ENCODE measurements around the gene MTAP.

MTAP gene

DNA sequence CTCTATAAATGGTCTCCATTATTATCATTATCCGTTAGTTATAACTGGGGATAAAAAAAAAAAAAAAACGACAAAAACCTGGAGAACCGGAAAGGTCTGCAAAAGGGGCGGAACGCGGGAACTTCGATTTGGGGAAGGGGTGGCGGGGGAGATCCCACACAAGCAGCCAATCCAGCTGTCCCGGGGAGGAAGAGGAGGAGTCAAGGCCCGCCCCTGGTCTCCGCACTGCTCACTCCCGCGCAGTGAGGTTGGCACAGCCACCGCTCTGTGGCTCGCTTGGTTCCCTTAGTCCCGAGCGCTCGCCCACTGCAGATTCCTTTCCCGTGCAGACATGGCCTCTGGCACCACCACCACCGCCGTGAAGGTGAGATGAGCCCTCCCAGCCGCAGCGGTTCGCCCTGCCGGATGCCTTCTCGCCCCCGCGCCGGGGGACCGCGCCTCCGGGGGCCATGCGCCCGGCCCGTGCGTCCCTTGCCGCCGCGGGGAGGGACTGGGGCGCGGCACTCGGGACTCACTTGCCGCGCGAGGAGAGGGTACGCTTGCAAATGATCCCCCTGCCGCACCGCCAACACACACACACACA, at the start of gene MTAP:
Gene MTAP, plus strand, starts transcription at position 219 of the 583 bp plus-strand sequence. Its CDS starts 113 bp downstream, at position 332.
- DNase-seq, result peak; percentile 68

DNA sequence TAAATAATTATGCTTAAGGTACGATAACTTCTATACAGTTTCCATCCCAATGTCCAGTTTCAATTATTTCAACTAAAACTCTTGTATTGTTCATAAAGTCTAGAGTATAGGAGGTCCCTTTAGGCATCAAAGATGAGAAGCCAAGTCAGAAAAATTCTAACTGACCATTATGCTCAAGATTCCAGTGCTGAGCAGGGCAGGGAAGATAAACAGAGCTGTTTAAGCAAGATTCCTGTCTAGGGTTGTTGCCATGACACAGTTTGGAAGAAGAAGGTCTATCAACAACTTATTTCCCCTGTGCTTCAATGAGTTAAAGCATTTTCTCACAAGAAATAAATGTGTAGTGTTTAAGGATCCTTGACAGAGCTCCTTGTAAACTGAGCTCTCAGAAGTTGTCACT, 48.9 kb upstream of the MTAP start:
- DNase-seq, result no peak

DNA sequence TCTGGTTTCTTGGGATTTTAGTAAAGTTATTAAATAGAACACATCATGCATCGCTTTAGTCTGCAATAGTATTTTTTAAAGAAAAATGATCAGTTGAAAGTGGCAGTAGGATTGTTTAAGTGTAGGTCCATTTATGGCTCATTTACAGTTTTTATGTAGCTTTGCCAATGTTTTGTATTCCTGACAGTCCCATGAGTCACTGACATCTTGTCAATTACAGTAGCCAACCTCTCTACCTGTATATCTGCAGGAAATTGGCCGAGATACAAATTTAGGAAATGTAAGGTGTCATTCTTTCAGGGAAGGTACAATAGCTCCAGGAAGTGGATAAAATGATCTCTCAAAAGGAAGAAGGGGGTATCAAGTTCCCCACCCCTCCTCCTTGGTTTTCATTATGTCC, 47.7 kb upstream of the MTAP start:
- no peak for DNase-seq

DNA sequence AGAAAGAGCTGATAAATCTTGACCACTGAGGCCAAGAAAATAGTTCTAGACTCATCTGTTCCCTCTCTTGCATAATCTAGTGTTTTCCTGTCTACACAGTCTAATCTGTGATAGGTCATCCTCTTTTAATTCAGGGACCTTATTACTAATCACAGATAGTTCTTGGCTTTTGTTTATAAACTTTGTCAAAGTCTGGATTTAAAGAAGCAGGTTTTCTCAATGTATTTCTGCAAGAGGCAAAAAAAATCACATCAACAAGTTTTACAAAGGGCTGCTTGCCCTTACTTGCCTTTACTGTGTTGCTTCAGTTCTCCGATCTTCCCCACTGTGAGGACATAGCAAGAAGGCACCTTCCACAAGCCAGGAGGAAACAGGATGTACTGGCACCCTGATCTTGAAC, 43.9 kb upstream of the MTAP start:
- no peak for DNase-seq

DNA sequence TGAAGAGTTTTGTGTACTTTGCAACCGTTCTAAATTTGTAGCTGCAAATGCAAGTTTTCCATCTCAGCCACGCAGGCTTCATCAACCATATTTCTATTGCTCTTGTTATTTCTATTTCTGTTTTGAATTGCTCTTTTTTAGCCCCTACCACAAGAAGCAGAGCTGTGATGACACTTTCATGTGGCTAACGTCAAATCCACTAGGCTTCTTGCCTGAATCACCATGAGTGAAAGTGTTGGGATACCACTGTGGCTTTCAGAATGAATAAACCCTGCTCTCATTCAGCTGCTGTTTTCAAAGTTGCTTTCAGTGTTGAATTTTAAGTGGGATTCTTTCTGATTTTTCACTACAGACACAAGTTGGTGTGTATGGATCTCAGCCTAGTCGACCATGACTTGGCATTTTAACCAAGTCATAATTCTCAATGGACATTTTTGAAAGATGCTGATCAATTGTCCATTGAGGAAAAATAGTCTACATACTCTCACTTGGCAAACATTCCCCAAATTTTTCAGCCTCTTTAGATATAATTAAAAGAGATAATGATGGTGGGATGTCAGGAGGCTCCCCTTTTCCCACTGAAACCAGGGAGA, 41.0 kb upstream of the MTAP start:
- no peak for DNase-seq

DNA sequence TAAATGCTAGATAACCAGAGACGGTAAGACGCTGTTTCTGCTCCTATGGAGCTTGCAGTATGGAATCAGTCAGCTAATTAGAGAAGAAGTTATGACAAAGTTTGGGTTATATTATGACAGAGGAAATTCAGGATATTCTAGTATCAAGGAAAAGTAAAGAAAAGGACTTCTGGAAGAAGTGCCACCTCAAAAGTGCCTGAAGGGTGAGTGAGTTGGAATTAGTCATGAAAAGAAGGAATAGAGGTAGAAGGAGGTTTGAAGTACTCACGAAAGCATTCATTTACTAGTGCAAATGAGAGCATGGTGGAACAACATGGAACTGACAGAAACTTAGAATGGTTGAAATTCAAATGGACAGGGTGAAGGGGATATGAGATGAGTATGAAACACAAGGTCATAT, 40.4 kb upstream of the MTAP start:
- DNase-seq, result no peak

DNA sequence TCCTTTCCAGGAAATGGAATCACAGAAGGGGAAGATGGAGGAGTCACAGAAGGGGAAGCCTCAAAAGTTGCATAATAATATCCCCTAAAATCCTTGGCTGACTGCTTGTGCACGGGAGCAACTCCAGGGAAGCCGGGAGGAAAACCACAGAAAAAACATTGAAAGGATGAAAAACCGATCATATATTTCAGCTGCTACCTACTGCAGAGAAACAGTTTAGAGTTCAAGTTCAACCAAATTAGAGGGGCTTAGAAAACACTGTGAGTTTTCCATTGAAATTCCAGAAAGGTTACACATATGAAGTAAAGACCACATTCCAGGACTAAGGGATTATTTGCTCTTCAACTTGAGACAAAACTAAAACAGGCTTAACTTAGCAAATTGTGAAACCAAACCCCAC, 37.6 kb upstream of the MTAP start:
- DNase-seq, result no peak

DNA sequence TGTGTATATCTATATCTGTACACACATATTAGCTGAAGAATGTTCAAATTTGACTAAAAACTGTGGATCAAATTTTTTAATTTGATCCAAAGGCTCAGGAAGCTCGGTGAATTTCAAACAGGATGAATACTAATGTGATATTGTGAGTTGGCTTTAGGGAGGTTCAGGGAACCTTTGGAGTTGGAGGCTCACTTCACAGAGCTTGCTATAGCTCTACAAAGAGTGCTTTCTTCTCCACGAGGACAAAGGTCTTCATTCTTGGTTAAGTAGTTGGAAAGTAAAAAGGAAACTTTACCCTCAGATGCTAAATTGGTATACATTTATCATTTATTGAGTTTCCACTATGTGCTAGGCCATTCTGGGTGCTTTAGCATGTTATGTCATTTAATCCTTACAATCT, 36.3 kb upstream of the MTAP start:
- DNase-seq, result no peak

DNA sequence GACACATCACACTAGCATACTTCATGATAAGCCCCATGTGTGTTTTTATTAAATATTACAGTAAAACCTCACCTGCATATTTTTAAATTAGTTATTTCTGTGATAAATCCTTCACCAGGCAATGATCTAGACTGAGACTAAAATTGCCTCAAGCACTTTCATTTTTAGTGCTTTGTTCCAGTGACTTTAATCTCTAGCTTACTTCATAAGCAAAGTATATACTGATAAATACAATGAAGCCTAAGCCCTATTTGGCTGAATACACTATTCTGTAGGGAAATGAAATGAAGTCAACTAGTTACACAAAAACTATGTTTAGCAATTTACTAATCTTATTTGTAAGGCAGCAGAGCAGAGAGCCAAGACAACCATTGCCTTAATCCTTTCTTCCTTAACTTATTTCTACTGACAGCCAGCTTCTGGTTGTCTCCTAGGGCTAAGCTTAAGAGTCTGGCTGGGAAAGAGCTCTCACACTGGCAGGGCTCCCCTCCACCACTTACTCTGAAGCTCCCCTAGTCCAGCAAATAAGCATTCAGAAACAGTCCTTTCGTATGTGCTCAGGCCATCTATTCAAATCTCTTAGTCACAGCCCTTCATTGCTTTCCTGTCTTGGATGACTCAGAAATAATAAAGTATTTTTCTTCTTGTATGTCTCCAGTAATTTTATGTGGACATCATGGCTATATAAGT, 31.4 kb upstream of the MTAP start:
- DNase-seq, result no peak

DNA sequence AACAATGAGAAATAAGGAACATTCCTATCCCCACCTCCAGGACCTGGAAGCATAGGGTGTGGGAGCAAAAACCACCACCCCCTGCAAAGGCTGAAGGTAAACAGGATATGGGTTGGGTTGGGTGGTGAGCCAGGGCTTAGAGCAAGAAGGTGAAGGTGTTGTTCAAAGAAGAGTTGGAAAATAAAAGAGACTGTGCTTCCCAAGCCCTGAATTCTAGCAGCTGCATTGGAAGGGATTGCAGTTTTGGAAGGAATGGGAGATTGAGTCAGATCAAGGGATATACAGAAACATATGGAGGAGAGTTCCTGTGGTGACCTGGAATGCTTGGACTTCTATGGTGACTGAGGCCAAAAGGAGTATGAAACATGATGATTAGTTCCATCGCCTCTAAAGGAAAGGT, 24.7 kb upstream of the MTAP start:
- peak; percentile 8 for DNase-seq

DNA sequence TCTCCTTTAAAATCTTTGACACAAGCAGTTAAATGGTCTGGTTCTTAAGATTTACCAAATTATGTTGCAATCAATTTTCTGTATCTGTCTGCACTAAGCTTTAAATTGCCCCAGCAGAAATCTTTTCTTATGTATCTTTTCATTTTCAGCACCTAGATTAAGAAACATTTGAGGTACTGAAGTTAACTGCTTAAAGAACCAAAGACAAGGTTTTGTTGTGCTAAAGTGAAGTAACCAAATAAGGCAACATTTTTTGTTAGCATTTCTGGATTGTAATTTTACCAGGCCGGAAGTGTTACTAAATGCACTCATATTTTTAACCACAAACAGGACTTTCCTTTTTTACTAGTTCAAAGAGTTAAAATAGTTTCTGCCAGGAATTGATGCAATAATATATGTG, 24.1 kb upstream of the MTAP start:
- DNase-seq, result peak; percentile 9

DNA sequence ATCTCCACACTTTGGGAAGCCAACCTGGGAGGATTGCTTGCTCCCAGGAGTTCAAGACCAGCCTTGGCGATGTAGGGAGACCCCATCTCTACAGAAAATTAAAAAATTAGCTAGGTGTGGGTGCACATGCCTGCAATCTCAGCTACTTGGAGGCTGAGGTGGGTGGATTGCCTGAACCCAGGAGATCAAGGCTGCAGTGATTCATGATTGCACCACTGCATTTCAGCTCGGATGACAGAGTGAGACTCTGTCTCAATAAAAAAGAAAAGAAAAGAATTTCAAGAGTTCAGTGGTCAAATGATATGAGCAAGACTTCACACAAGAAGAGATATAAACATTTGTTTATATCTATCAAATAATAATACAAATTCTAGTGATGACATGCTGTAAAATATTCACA, 23.0 kb upstream of the MTAP start:
- no peak for DNase-seq

DNA sequence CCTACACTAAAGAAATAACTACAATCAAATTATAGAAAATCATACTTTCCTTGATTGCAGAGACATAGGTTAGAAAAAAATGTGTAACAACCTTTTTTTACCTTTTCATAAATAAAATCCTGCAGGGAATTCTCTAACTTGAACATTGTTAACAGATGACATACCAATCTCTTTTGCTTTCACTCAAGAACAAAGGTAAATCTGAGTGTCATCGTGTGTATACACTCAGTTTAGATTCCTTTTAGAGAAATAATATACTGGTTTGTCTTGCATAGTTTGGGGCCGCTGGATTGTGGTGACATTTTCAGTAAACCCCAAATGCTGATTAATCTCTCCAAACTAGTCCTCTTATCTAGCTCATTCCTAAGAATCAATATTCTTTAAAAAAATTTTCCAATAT, 20.8 kb upstream of the MTAP start:
- no peak for DNase-seq

DNA sequence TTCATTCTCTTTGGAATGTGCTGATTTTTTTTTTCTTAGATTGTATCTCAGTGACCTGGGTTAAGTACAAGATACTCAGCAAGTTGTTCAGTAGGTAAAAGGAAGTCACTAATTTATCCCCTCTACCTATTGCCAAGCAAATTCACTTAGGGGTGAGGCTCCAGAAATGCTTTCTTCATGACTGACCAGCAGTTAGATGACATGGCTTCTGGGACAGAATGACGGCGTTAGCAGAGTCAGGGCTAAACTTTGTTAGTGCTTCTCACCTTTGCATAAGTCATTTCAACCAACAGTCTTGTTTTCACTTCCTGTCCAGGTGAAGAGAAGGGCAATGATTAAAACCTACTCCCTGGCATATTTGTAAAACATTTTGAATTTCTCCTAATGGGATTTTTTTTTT, 20.2 kb upstream of the MTAP start:
- no peak for DNase-seq

DNA sequence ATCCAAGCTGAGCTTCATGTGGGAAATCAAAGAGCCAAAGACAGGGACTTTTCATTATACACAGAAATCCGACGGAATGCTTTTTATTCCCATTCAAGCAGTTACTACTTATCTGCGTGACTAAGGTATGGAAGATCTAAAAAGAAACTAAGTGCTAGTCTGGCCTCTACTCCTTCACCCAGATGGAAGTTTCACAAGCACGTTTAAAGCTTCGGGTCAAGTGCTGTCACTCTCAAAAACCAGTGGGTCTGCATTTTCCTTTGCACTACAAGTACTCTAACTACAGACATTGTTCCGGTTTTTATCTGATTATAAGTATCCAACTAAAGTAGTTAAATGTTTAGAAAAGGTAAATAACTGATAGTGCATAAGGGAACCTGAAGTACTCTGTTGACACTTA, 13.7 kb upstream of the MTAP start:
- DNase-seq, result no peak

DNA sequence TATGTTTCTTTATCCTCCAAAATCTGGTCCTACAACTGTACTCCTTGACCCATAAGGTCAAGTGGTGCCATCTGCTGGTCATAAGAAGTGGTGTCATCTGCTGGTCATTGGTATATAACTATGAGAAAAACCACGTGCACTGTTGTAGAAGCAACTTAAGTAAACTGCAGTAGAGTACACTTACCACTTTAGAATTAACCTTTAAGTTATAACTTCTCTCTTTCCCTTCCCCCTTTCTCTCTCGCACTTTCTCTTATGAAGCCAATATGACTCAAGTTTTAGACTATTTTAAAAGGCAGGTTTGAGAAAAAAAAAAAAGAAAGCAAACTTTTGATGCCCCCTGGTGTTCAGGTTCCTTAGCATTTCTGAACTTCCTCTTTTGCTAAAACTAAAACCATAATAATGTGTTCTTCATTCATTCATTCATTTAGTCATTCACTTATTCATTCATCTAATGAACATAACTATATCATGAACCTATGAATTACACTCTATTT, 12.8 kb upstream of the MTAP start:
- DNase-seq, result peak; percentile 80

DNA sequence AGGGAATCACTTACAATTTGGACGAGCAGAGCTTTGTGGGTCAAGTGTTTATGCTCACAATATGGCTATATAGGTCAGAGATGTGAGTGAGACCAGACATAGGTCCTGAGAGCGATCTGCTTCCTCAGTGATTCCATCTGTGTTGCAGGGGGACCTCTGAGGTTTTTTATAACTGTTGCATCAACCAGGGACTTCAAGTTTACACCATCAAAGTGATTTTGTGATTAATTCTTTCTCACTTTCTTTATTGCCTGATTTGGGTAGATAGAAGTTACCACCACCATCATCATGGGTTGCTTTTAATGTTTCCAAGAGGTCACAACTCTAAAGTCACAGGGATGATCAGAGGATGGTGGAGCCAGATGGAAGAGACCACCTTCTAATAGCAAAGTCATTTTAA, 7.0 kb upstream of the MTAP start:
- DNase-seq, result no peak

DNA sequence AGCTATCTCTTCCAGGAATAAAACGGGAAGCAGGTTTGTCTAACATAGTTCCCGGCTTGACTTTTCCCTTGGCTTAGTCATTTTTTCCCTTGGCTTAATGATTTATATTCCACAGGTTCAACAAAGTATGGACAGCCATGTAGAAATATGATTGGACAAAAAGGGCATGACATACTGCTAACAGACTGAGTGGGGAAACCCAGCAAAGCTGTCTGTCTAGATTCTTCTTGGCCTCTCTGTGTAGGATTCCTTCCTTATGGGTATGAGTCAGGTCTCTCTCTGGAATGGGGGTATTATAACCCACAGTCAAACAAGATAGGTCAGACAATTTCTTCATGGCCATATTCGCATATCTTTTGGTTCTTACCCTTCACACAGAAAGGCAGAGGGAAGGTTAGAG, 5.7 kb upstream of the MTAP start:
- no peak for DNase-seq

DNA sequence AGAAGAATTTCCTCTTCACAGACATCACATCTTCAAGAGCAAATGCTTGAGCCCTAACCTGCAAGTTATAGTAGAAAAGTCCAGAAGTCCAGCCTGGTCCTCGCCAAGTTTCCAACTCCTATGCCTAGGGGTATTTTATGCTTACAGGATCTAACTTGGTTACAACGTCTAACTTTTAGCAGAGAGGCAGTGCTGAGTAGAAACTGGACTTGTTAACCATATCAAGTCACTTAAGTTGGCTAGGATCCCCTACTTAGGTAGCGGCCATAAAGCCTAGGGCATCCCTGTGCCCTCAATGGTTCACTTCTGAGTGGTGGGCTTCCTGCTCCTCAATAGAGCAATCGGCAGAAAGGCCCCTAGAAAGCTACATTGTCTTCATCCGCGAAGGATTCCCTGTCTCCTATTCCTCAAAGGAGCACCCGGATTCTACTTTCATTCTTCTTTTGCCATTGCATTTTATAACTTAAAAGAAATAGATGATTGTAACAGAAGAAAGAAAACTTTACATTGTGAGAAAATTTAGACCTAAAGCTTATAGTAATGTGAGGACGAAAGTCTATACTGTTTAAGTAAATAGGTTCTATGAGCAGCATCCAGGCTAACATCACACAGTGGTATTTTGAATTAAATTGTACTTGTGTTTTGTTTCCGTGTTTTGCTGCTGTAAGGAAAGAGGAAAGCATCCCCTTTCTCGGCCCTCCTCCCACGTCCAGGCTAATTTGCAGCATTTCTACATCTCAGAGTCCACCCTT, 1.3 kb upstream of the MTAP start:
- no peak for DNase-seq

DNA sequence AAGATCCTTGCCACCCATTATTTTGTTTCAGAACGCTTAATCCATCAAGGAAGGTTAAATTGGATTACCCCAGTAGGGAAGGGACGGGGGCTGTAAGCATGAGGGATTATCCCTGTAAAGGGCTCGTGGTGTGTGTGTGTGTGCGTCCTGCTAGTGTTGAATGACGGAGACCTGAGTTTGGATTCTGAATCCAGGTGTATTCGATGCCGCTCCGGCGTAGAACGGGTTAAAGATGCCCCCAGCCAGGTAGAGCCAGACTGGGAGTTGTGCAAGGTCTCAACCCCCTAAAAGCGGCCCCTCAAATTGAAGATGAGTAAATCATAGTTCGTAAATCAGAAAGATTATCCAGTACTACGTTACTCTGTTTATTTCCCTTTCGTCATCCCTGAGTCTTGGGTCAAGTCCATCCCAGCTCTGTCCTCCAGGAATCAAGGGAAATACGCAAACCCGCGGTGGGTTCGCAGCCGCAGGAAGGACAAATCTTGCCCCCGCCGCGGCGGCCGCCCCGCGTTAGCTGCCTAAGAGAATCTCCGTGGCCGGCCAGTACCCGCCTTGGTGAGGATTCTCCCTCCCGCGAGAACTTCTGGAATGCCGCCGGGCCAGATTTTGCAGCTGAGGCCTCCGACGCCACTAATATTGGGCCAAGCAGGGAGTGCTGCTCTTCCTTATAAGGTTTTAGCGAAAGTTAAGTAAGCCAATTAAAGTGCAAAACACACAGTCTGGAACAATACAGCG, 586 bp upstream of the MTAP start:
- DNase-seq, result no peak

DNA sequence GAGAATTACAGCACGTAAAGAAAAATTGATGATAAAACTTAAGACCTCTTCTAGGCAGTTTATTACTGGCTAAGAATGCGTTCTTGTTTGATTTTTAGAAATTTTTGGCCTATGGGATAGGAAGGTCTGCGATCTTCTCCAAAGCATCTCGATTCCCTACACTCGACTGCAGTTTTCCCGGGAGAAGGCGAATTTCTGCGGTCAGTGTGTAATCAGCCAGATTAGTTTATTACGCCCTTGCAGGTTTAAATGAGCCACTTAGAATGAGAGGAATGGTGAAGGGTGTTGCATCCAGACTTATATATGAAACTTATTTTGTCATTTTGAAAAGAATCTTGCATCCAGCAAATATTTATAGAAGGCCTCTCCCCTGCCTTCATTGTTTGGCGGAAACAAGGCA, 1.2 kb downstream of the MTAP start:
- DNase-seq, result no peak

DNA sequence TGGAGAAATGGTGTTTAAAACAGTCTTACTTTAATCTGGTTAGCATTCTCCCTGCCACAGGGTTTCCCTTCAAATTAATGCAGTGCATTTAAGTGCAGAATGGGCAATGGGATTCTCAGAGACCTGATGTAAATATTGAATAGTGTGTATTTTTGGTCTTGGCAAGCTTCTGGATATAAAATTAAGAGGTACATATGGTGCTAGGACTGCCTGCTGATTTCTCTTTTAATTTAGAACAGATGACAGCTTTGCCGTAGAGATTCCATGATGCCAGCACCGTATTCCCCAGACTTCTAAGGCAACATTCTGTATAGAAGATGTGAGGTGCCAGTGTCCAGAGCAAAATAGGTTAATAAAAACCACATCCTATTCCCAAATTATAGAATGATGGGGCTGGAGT, 1.9 kb downstream of the MTAP start:
- DNase-seq, result no peak

DNA sequence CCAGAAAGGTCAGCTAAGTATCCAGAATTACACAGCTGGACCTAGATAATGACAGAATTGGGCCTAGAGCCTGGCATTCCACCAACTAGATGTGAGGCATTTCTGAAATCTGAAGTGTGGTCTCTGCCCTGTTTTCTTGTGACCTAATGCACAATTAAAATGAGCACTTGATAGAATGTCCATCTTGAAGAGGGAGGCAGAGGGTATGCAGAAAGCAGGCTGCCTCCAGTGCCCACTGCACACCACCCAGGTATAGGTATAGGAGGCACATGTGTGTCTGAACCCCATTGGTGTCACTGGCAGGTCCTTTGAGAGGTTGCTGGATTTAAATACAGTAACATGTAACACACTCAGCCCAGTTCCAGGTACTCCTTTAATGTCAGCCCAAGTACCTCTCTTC, 2.4 kb downstream of the MTAP start:
- no peak for DNase-seq

Data from CD4-positive, alpha-beta T cell treated with Interleukin-10 for 1 hour (primary cell).